Measurements from ENCODE around the gene COPG2. TPM values are rescaled to one million over a fixed set of nuclear protein-coding genes. Genes with fewer than 3 reads are reported as not detected.
"Not testable (repeated sequence)": the region's sequence is repeated elsewhere in the genome, so short reads cannot be mapped to it uniquely, and the experiment has no call there.

COPG2 gene
- total RNA-seq, 1 donor from 2014 or later: 25.9 TPM

GRCh38 chr7:130566168-130566897 is 102.2 kb downstream of the COPG2 start:
- DNase-seq (ENCODE audit: low spot score): no peak

- no peak for DNase-seq (ENCODE audit: low spot score)
These were observed 107.6 kb downstream of the COPG2 start for GRCh38 chr7:130560972-130561371.

- DNase-seq (ENCODE audit: low spot score): no peak
These were observed 109.4 kb downstream of the COPG2 start for GRCh38 chr7:130559184-130559583.

GRCh38 chr7:130554481-130554880 is 114.1 kb downstream of the COPG2 start:
- no peak for DNase-seq (ENCODE audit: low spot score)

GRCh38 chr7:130553398-130554029 is 115.0 kb downstream of the COPG2 start:
- no peak for DNase-seq (ENCODE audit: low spot score)

- DNase-seq (ENCODE audit: low spot score): no peak
These were observed 124.2 kb downstream of the COPG2 start for GRCh38 chr7:130544356-130544755.

- DNase-seq (ENCODE audit: low spot score): no peak
These were observed 125.0 kb downstream of the COPG2 start for GRCh38 chr7:130543487-130544010.

- DNase-seq (ENCODE audit: low spot score): peak; percentile 35
These were observed 126.3 kb downstream of the COPG2 start for GRCh38 chr7:130542297-130542696.

- not testable (repeated sequence) for DNase-seq (ENCODE audit: low spot score)
These were observed 127.3 kb downstream of the COPG2 start for GRCh38 chr7:130541287-130541686.

- not testable (repeated sequence) for DNase-seq (ENCODE audit: low spot score)
These were observed 130.7 kb downstream of the COPG2 start for GRCh38 chr7:130537894-130538293.

- no peak for DNase-seq (ENCODE audit: low spot score)
These were observed 139.1 kb downstream of the COPG2 start for GRCh38 chr7:130529417-130529816.

GRCh38 chr7:130527752-130528355 is 140.7 kb downstream of the COPG2 start:
- not testable (repeated sequence) for DNase-seq (ENCODE audit: low spot score)

- DNase-seq (ENCODE audit: low spot score): no peak
These were observed 143.9 kb downstream of the COPG2 start for GRCh38 chr7:130524628-130525027.

- DNase-seq (ENCODE audit: low spot score): not testable (repeated sequence)
These were observed 144.9 kb downstream of the COPG2 start for GRCh38 chr7:130523519-130524125.

GRCh38 chr7:130521258-130521951 is 147.1 kb downstream of the COPG2 start:
- no peak for DNase-seq (ENCODE audit: low spot score)

GRCh38 chr7:130515315-130516040 is 153.1 kb downstream of the COPG2 start:
- no peak for DNase-seq (ENCODE audit: low spot score)

GRCh38 chr7:130513447-130513846 is 155.1 kb downstream of the COPG2 start:
- DNase-seq (ENCODE audit: low spot score): no peak

GRCh38 chr7:130512038-130512437 is 156.5 kb downstream of the COPG2 start:
- DNase-seq (ENCODE audit: low spot score): not testable (repeated sequence)

- no peak for DNase-seq (ENCODE audit: low spot score)
These were observed 162.2 kb downstream of the COPG2 start for GRCh38 chr7:130506358-130506757.

GRCh38 chr7:130505753-130506152 is 162.8 kb downstream of the COPG2 start:
- DNase-seq (ENCODE audit: low spot score): no peak
